HEK293T (cell line): Measurements from ENCODE around the gene RGN.

ENCODE experiments used
- ARNT ChIP-seq: fragments of 450-650 bp; IDR thresholded peaks from 2 replicates; pipeline ENCODE4 v1.6.1; 2017; ENCODE audit warnings: mild to moderate bottlenecking
- BHLHE40 ChIP-seq: fragments of 450-650 bp; IDR thresholded peaks from 2 replicates; pipeline ENCODE4 v1.6.1; 2016; ENCODE audit warnings: mild to moderate bottlenecking, moderate library complexity, borderline replicate concordance
- CTBP1 ChIP-seq: fragments of 450-650 bp; IDR thresholded peaks from 2 replicates; pipeline ENCODE4 v1.6.1; 2016; ENCODE audit warnings: borderline replicate concordance
- ELF4 ChIP-seq: fragments of 450-650 bp; IDR thresholded peaks from 2 replicates; pipeline ENCODE4 v1.6.1; 2017; ENCODE audit warnings: antibody characterized with exemption
- HDGF ChIP-seq: fragments of 450-650 bp; IDR thresholded peaks from 2 replicates; pipeline ENCODE4 v1.6.1; 2017; ENCODE audit warnings: antibody characterized with exemption, borderline replicate concordance
- L3MBTL2 ChIP-seq: fragments of 450-650 bp; conservative IDR thresholded peaks from 2 replicates; pipeline ENCODE4 v1.6.1; 2016; ENCODE audit warnings: mild to moderate bottlenecking
- NFRKB ChIP-seq: fragments of 450-650 bp; IDR thresholded peaks from 2 replicates; pipeline ENCODE4 v1.6.1; 2016; ENCODE audit warnings: mild to moderate bottlenecking, moderate library complexity
- PKNOX1 ChIP-seq: fragments of 450-650 bp; IDR thresholded peaks from 2 replicates; pipeline ENCODE4 v1.6.1; 2016
- SP1 ChIP-seq: fragments of 450-650 bp; IDR thresholded peaks from 2 replicates; pipeline ENCODE4 v1.6.1; 2017
- SUZ12 ChIP-seq: fragments of 450-650 bp; IDR thresholded peaks from 2 replicates; pipeline ENCODE4 v1.6.1; 2016; ENCODE audit warnings: mild to moderate bottlenecking
- ZNF384 ChIP-seq: fragments of 450-650 bp; IDR thresholded peaks from 2 replicates; pipeline ENCODE4 v1.6.1; 2016

GRCh38 chrX:47080215-47080914 lies 2.1 kb downstream of the RGN start:
- no peak for TF ChIP-seq SUZ12
- TF ChIP-seq BHLHE40 = no peak
- no peak for TF ChIP-seq ELF4
- TF ChIP-seq L3MBTL2 = no peak
- no peak for TF ChIP-seq SP1
- no peak for TF ChIP-seq ARNT
- TF ChIP-seq CTBP1 = no peak
- TF ChIP-seq ZNF384 = no peak
- TF ChIP-seq PKNOX1 = no peak
- no peak for TF ChIP-seq HDGF
- no peak for TF ChIP-seq NFRKB
